Measurements from ENCODE around the gene SPDYE18.
"Not testable (repeated sequence)": the region's sequence is repeated elsewhere in the genome, so short reads cannot be mapped to it uniquely, and the experiment has no call there.

The SPDYE18 gene

DNA sequence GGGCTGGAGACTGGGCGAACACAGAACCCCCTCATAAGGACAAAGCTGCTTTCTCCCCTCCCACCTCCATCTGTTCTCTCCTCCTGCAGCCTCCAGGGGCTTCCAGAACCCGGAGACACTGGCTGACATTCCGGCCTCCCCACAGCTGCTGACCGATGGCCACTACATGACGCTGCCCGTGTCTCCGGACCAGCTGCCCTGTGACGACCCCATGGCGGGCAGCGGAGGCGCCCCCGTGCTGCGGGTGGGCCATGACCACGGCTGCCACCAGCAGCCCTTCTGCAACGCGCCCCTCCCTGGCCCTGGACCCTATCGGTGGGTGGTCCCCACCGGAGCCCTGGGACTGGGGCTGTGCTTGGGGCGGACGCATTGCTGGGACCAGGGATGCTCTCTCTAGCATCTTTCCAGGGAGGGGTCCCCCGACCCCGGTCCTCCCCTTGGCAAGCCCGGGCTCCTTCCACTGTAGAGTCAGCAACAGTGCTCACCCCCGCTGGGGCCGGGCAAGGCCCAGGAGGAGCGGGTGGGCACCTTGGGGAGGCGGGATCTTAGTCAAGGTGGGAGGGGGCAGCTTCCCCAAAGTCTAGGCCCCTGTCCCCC is 56.8 kb downstream of the SPDYE18 start:
- not testable (repeated sequence) for FAIRE-seq

DNA sequence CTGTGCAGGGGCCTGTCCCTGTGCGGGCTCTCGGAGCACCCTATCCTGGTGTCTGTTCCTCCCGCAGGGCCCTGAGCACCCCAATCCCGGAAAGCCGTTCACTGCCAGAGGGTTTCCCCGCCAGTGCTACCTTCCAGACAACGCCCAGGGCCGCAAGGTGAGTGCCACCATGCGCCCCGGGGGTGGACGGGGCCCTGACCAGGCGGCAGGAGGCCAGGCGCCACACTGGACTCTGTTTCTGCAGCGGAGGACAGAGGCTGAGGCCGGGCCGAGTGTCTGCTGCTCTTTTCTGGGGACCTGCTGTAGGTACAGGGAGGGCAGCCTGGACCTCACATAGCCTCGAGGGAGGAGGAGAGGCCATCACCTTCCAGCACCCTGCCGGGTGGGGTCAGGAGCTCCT is 58.2 kb downstream of the SPDYE18 start:
- FAIRE-seq, result not testable (repeated sequence)

DNA sequence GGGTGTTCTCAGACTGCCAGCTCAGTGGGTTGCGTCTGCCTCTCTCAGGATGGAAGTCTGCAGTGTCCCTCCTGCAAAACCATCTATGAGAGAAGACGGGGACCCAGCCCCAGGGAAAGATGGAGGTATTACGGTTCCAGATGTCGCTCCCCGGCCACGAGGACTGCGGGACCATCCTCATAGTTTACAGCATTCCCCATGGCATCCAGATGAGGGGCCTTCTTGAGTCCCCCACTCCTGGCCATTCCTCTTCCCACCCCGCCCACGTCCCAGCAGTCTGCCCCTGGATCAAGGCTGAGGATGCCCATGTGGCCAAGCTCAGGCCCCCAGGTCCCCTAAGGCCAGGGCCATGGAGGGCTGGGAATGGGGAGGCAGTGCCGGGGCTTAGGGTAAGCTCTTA is 59.1 kb downstream of the SPDYE18 start:
- FAIRE-seq, result not testable (repeated sequence)

DNA sequence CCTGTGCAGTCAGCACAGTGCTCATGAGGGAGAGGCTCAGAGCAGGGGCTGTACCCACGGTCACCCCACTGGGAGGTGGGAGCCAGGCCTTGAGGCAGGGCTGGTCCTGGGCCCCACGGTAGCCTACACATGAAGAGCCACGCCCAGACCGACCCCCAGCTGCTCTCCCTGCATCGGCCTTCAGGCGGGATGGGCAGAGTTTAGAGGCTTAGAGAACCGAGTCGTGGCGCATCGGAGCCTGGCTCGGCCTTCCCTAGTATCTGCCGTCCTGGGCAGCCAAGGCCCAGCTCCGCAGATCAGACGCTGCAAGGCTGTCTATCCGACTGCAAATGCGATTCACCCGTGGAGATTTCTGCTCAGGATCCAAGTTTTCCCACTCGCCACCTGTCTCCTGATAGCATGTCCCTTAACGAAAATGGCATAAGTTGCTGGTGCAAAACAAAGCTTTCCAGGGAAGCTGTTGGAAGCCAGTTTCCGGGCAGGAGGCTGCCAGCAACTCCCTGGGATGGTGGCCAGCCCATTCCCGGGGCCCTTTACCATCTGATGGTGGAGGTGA is 59.6 kb downstream of the SPDYE18 start:
- FAIRE-seq, result not testable (repeated sequence)

- not testable (repeated sequence) for FAIRE-seq
Measured at GRCh38 chr7:77002104-77002503, 60.3 kb downstream of the SPDYE18 start.
